Stimulated activated CD4-positive, alpha-beta T cell treated with anti-CD3 and anti-CD28 coated beads, Interleukin-4, amount 100 ng/mL, for 24 hours (primary cell): ENCODE results near the gene TTC16.

Experiments used
- DNase-seq: peaks from one replicate; pipeline ENCODE4 v3.0.0-alpha.2; 2020

The TTC16 gene

GRCh38 chr9:127698985-127699670 lies 16.8 kb upstream of the TTC16 start:
- DNase-seq, result peak; percentile 91

GRCh38 chr9:127700140-127700539 lies 15.7 kb upstream of the TTC16 start:
- no peak for DNase-seq

- DNase-seq, result no peak
Measured at GRCh38 chr9:127700594-127701255, 15.2 kb upstream of the TTC16 start.

- no peak for DNase-seq
Measured at GRCh38 chr9:127703289-127703946, 12.5 kb upstream of the TTC16 start.

- no peak for DNase-seq
Measured at GRCh38 chr9:127705577-127706379, 10.1 kb upstream of the TTC16 start.

GRCh38 chr9:127706836-127707241 lies 9.0 kb upstream of the TTC16 start, which contains the start of gene CFAP157:
CFAP157 (plus strand) TSS chr9:127706988; CDS start chr9:127707032, 44 bp downstream.
- DNase-seq, result no peak

GRCh38 chr9:127707766-127708165 lies 8.1 kb upstream of the TTC16 start:
- DNase-seq, result peak; percentile 25

GRCh38 chr9:127708952-127709587 lies 6.8 kb upstream of the TTC16 start:
- DNase-seq, result no peak

GRCh38 chr9:127710204-127710783 lies 5.6 kb upstream of the TTC16 start:
- DNase-seq, result no peak

- no peak for DNase-seq
Measured at GRCh38 chr9:127711226-127711701, 4.6 kb upstream of the TTC16 start.

GRCh38 chr9:127711831-127712274 lies 4.0 kb upstream of the TTC16 start:
- no peak for DNase-seq

- DNase-seq, result no peak
Measured at GRCh38 chr9:127712371-127712770, 3.5 kb upstream of the TTC16 start.

GRCh38 chr9:127712867-127713266 lies 3.0 kb upstream of the TTC16 start:
- DNase-seq, result no peak

GRCh38 chr9:127714020-127714750 lies 1.7 kb upstream of the TTC16 start:
- no peak for DNase-seq

GRCh38 chr9:127714951-127715469 lies 869 bp upstream of the TTC16 start:
- DNase-seq, result no peak

- no peak for DNase-seq
Measured at GRCh38 chr9:127716412-127716811, 533 bp downstream of the TTC16 start.

- no peak for DNase-seq
Measured at GRCh38 chr9:127717766-127718165, 1.9 kb downstream of the TTC16 start.

- DNase-seq, result no peak
Measured at GRCh38 chr9:127720031-127720864, 4.4 kb downstream of the TTC16 start.

- DNase-seq, result no peak
Measured at GRCh38 chr9:127720865-127721227, 5.0 kb downstream of the TTC16 start.

- DNase-seq, result no peak
Measured at GRCh38 chr9:127721391-127721821, 5.5 kb downstream of the TTC16 start.
